ENCODE results near the gene DYSF.

The DYSF gene

GRCh38 chr2:71446505-71446904 is 6.9 kb upstream of the DYSF start:
- CTCF ChIA-PET: no interaction called here
- POLR2A ChIA-PET: no interaction called here
- TF ChIP-seq ZNF384 (IDR thresholded peaks at IDR 0.05) (no peak), TARDBP (IDR thresholded peaks at IDR 0.05) (no peak), ELF4 (IDR thresholded peaks at IDR 0.05) (no peak), SUZ12 (IDR thresholded peaks at IDR 0.05) (no peak), NFRKB (IDR thresholded peaks at IDR 0.05) (no peak), LEF1 (IDR thresholded peaks at IDR 0.05; ENCODE audit: borderline replicate concordance) (no peak), PKNOX1 (IDR thresholded peaks at IDR 0.05) (no peak), BHLHE40 (IDR thresholded peaks at IDR 0.05; ENCODE audit: borderline replicate concordance) (no peak), FOXA1 (IDR thresholded peaks at IDR 0.05) (no peak)
- no peak for DNase-seq (ENCODE audit: extremely low spot score)

DNA sequence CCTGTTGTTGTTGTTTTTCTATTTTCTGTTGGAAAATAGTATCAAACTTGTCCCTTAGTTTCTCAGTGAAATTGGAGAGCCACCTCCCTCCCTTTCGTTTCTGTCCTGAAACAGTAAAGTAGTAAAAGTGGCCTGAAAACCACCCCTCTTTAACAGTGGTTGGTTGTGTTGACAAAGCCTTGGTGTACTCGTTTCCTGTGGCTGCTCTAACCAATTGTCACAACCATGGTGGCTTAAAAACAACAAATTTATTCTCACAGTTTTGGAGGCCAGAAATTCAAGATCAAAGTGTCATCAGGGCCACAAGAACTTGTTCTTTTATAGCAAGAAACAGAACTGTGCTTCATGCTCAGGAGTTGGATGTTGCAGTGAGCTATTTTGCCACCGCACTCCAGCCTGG is 4.0 kb upstream of the DYSF start:
- ChIA-PET CTCF (interaction anchor here (2.8 kb wide), 1 partner anchor 11 kb away, joined by 16 read pairs; no protein-coding TSS in a partner anchor), POLR2A (no interaction called here)
- TF ChIP-seq HDGF (IDR thresholded peaks at IDR 0.05; ENCODE audit: borderline replicate concordance): no peak
- no peak for TF ChIP-seq SUZ12 (IDR thresholded peaks at IDR 0.05)
- TF ChIP-seq CTBP1 (IDR thresholded peaks at IDR 0.05; ENCODE audit: borderline replicate concordance): no peak
- no peak for TF ChIP-seq FOXK2 (IDR thresholded peaks at IDR 0.05)
- TF ChIP-seq TARDBP (IDR thresholded peaks at IDR 0.05): no peak
- no peak for TF ChIP-seq FOXM1 (IDR thresholded peaks at IDR 0.05; ENCODE audit: borderline replicate concordance)
- no peak for TF ChIP-seq ZNF384 (IDR thresholded peaks at IDR 0.05)
- no peak for TF ChIP-seq NFRKB (IDR thresholded peaks at IDR 0.05)
- TF ChIP-seq ARNT (IDR thresholded peaks at IDR 0.05): no peak
- no peak for TF ChIP-seq L3MBTL2 (conservative IDR thresholded peaks at IDR 0.05)
- TF ChIP-seq ELF4 (IDR thresholded peaks at IDR 0.05): no peak
- no peak for TF ChIP-seq FOXA1 (IDR thresholded peaks at IDR 0.05)
- no peak for TF ChIP-seq LEF1 (IDR thresholded peaks at IDR 0.05; ENCODE audit: borderline replicate concordance)
- no peak for DNase-seq (ENCODE audit: extremely low spot score)

- no peak for TF ChIP-seq NFRKB (IDR thresholded peaks at IDR 0.05)
- TF ChIP-seq ARNT (IDR thresholded peaks at IDR 0.05): no peak
- TF ChIP-seq ZNF384 (IDR thresholded peaks at IDR 0.05): no peak
- no peak for TF ChIP-seq LEF1 (IDR thresholded peaks at IDR 0.05; ENCODE audit: borderline replicate concordance)
- TF ChIP-seq L3MBTL2 (conservative IDR thresholded peaks at IDR 0.05): no peak
- TF ChIP-seq BHLHE40 (IDR thresholded peaks at IDR 0.05; ENCODE audit: borderline replicate concordance): no peak
- ChIA-PET POLR2A (no interaction called here), CTCF (interaction anchor here (2.8 kb wide), 1 partner anchor 9 kb away, joined by 16 read pairs; no protein-coding TSS in a partner anchor)
- no peak for DNase-seq (ENCODE audit: extremely low spot score)
These were observed 1.7 kb upstream of the DYSF start for GRCh38 chr2:71451705-71452104.

GRCh38 chr2:71452565-71452964 is 796 bp upstream of the DYSF start:
- ChIA-PET CTCF (no interaction called here), POLR2A (no interaction called here)
- peak; percentile 60 for DNase-seq (ENCODE audit: extremely low spot score)
- TF ChIP-seq HDGF (IDR thresholded peaks at IDR 0.05; ENCODE audit: borderline replicate concordance): no peak
- no peak for TF ChIP-seq FOXK2 (IDR thresholded peaks at IDR 0.05)
- no peak for TF ChIP-seq BHLHE40 (IDR thresholded peaks at IDR 0.05; ENCODE audit: borderline replicate concordance)
- TF ChIP-seq TARDBP (IDR thresholded peaks at IDR 0.05): no peak
- no peak for TF ChIP-seq SP1 (IDR thresholded peaks at IDR 0.05)
- no peak for TF ChIP-seq SUZ12 (IDR thresholded peaks at IDR 0.05)
- no peak for TF ChIP-seq NFRKB (IDR thresholded peaks at IDR 0.05)

DNA sequence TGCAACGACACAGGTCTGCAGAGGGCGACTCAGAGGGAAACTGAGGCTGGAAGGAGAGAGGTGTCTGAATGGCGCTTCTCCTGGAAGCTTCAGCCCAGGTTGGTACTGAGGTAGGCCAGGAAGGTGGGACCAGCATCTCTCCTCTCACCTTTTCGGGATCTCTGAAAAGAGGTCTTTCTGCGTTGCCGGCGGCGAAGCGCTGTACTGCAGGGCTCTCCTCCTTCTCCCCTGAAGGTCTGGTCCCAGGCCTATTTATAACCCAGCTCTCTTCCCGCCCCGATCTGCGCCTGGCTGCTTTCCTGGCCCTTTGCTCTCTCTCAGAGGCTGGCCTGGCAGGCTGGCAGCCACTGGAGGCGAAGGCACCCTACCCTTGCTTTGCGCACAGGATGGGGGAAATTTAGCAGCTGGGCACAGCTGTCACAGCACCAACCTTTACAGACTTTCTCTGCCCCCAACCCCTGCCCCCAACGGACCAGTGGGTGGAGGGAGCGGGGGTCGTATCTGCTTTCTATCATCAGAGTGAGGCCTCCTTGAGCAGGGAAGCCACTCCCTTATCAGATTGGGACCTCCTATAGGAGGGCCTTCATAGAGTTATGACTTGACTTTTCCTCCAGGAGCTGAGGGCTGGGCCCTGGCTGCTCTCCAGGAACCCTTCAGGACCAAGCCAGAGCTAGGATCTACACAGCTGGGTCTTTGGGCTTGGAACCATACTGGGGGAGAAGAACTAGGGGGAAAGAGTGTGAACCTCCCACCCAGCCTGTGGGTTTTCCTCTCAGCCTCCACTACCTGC is 1.1 kb downstream of the DYSF start:
- no peak for DNase-seq (ENCODE audit: extremely low spot score)
- ChIA-PET POLR2A (no interaction called here), CTCF (interaction anchor here (0.8 kb wide), 1 partner anchor 56 kb away, joined by 3 read pairs; no protein-coding TSS in a partner anchor)
- no peak for TF ChIP-seq ELF4 (IDR thresholded peaks at IDR 0.05)
- TF ChIP-seq ZNF384 (IDR thresholded peaks at IDR 0.05): no peak
- TF ChIP-seq FOXK2 (IDR thresholded peaks at IDR 0.05): no peak
- TF ChIP-seq NFRKB (IDR thresholded peaks at IDR 0.05): no peak
- TF ChIP-seq SP1 (IDR thresholded peaks at IDR 0.05): no peak
- TF ChIP-seq FOXM1 (IDR thresholded peaks at IDR 0.05; ENCODE audit: borderline replicate concordance): no peak
- no peak for TF ChIP-seq CTBP1 (IDR thresholded peaks at IDR 0.05; ENCODE audit: borderline replicate concordance)
- TF ChIP-seq ARNT (IDR thresholded peaks at IDR 0.05): no peak
- no peak for TF ChIP-seq L3MBTL2 (conservative IDR thresholded peaks at IDR 0.05)
- TF ChIP-seq SUZ12 (IDR thresholded peaks at IDR 0.05): no peak
- no peak for TF ChIP-seq HDGF (IDR thresholded peaks at IDR 0.05; ENCODE audit: borderline replicate concordance)
- TF ChIP-seq LEF1 (IDR thresholded peaks at IDR 0.05; ENCODE audit: borderline replicate concordance): no peak
- TF ChIP-seq TARDBP (IDR thresholded peaks at IDR 0.05): no peak
- TF ChIP-seq FOXA1 (IDR thresholded peaks at IDR 0.05): no peak
- no peak for TF ChIP-seq PKNOX1 (IDR thresholded peaks at IDR 0.05)

DNA sequence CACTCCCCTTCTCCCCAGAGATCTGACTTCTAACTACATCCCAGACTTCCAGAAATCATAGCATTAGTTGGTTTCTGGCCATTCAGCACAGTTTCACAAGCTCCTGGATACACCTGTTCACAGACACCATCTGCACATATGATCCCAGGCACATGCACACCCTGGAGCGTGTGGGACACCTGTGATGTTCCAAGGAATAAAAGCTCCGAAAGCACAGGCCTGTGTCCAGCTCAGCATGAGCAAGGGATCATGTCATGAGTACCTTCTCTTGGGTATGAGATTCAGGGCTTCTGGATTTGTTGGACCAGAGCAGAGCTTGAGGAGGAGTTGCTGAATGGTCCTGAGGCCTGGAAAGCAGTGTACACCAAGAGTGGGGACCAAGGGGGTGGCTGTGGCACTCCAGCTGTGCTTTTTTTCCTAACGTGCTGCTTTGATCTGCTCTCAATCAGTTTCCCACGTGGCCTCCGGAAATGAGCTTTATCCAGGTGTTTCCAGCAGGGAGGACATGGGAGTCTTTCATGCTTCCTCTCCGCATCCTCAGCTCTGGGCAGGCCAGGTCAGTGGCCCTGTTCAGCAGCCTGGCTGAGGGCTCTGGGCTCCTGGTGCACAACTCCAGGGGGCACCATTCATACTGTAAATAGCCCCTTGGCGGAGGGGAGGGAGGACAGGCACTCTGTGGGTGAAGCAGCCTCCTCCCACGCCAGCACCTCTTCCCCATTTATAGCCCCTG is 1.8 kb downstream of the DYSF start:
- no peak for DNase-seq (ENCODE audit: extremely low spot score)
- TF ChIP-seq SP1 (IDR thresholded peaks at IDR 0.05) (no peak), BHLHE40 (IDR thresholded peaks at IDR 0.05; ENCODE audit: borderline replicate concordance) (no peak), LEF1 (IDR thresholded peaks at IDR 0.05; ENCODE audit: borderline replicate concordance) (no peak), HDGF (IDR thresholded peaks at IDR 0.05; ENCODE audit: borderline replicate concordance) (no peak), FOXM1 (IDR thresholded peaks at IDR 0.05; ENCODE audit: borderline replicate concordance) (no peak), NFRKB (IDR thresholded peaks at IDR 0.05) (no peak), SUZ12 (IDR thresholded peaks at IDR 0.05) (no peak), ELF4 (IDR thresholded peaks at IDR 0.05) (no peak), ZNF384 (IDR thresholded peaks at IDR 0.05) (no peak), L3MBTL2 (conservative IDR thresholded peaks at IDR 0.05) (no peak), CTBP1 (IDR thresholded peaks at IDR 0.05; ENCODE audit: borderline replicate concordance) (no peak), FOXA1 (IDR thresholded peaks at IDR 0.05) (no peak), PKNOX1 (IDR thresholded peaks at IDR 0.05) (no peak), FOXK2 (IDR thresholded peaks at IDR 0.05) (no peak), ARNT (IDR thresholded peaks at IDR 0.05) (no peak)
- ChIA-PET POLR2A (no interaction called here), CTCF (interaction anchor here (0.8 kb wide), 1 partner anchor 55 kb away, joined by 3 read pairs; no protein-coding TSS in a partner anchor)
